ENCODE data around the gene TRAFD1. TPM values are rescaled to one million over a fixed set of nuclear protein-coding genes. Genes with fewer than 3 reads are reported as not detected.
A peak's percentile ranks its signal among the peaks of the same experiment; 100 is the strongest.

Gene TRAFD1
- total and polyA plus RNA-seq, 2 of the 13 experiments (the other 11 are each of a cell fraction or from before 2014, with no cell fraction given): 9.5 to 20.9 TPM

GRCh38 chr12:112126911-112127310 is 1.6 kb downstream of the TRAFD1 start:
- WGBS (ENCODE audit: low lambda C conversion rate): 97% methylated on average over 7 of the region's 7 CpGs
- POLR2A ChIA-PET: interaction anchor here (2.5 to 7.1 kb wide), 2 partner anchors 11 to 18 kb away, joined by 51 to 85 read pairs; partner anchors contain the start of gene NAA25

GRCh38 chr12:112130441-112130998 is 5.2 kb downstream of the TRAFD1 start:
- Histone ChIP-seq H3K36me3 (replicated peaks in 1 of 2; ENCODE audit: control insufficient read depth in 1 of 2, insufficient read depth in 2 of 2, low read length in 2 of 2) (peaks cover 2 to 7% of the 10 kb centered on the region in 2 experiments), H3K4me2 (ENCODE audit: low read depth, low read length) (no peak overlapping the region), H3K4me3 (replicated peaks in 1 of 3; ENCODE audit: insufficient read depth in 1 of 3, low read depth in 2 of 3, low read length in 3 of 3) (no peak overlapping the region), H2AFZ (ENCODE audit: low read length) (no peak overlapping the region), H3K79me2 (ENCODE audit: insufficient read depth, low read length) (peaks cover 10% of the 10 kb centered on the region), H3K27me3 (ENCODE audit: control insufficient read depth in 1 of 2, insufficient read depth in 2 of 2, low read length in 2 of 2) (no peaks in the 10 kb centered on the region), H4K20me1 (ENCODE audit: insufficient read depth, low read length) (no peaks in the 10 kb centered on the region), H3K9me3 (ENCODE audit: low read length) (no peaks in the 10 kb centered on the region), H3K4me1 (ENCODE audit: insufficient read depth, low read length) (peaks cover 38% of the 10 kb centered on the region), H3K27ac (ENCODE audit: extremely low read length, insufficient read depth, low read length) (no peak overlapping the region), H3K9ac (ENCODE audit: insufficient read depth, low read depth, low read length) (no peak overlapping the region; the same call in 1 of the 2 replicates)
- ChIA-PET POLR2A (no interaction called here), CTCF (ENCODE audit: low intra/inter-chr PET ratio, low total read pairs) (no interaction called here)
- in situ Hi-C loops (cut with HindIII; ENCODE audit: extremely low pct_ligation_motif_present, low pct_unique_long_range_greater_than_20kb): no loop called here
- no peak for DNase-seq (ENCODE audit: low spot score)
- intact Hi-C loops (cut with micrococcal nuclease; ENCODE audit: unreplicated experiment): no loop called here
- 53% methylated on average over 2 of the region's 2 CpGs for whole genome bisulfite sequencing (ENCODE audit: low lambda C conversion rate)
- no peak for ATAC-seq
- FAIRE-seq: no peak
- no TSS peak for BruUV-seq (replicated peaks)
- TF ChIP-seq FOXA1 (IDR thresholded peaks at IDR 0.05) (no peak), FOXA1 (CRISPR knock-in tag; IDR thresholded peaks at IDR 0.05) (peak; percentile 30; the same call in 1 of the 2 replicates), NPAS2 (CRISPR knock-in tag; IDR thresholded peaks at IDR 0.05; ENCODE audit: borderline replicate concordance) (no peak), ZNF652 (CRISPR knock-in tag; IDR thresholded peaks at IDR 0.05; ENCODE audit: borderline replicate concordance, low read depth) (peak; percentile 35; the same call in 1 of the 2 replicates), ZBTB7B (CRISPR knock-in tag; IDR thresholded peaks at IDR 0.05) (no peak), ZNF547 (CRISPR knock-in tag; IDR thresholded peaks at IDR 0.05) (no peak)

More at GRCh38 chr12:112126911-112127310, 1.6 kb downstream of the TRAFD1 start:
- Histone ChIP-seq H3K4me3 (replicated peaks in 1 of 3; ENCODE audit: insufficient read depth in 1 of 3, low read depth in 2 of 3, low read length in 3 of 3) (no peak overlapping the region), H3K9me3 (ENCODE audit: low read length) (no peaks in the 10 kb centered on the region), H3K27ac (ENCODE audit: extremely low read length, insufficient read depth, low read length) (no peak overlapping the region), H3K4me1 (ENCODE audit: insufficient read depth, low read length) (peaks cover 61% of the 10 kb centered on the region), H3K36me3 (replicated peaks in 1 of 2; ENCODE audit: control insufficient read depth in 1 of 2, insufficient read depth in 2 of 2, low read length in 2 of 2) (no peaks in the 10 kb centered on the region; a peak in 1 of 5 replicates), H3K9ac (ENCODE audit: insufficient read depth, low read depth, low read length) (no peak overlapping the region), H2AFZ (ENCODE audit: low read length) (no peak overlapping the region), H3K27me3 (ENCODE audit: control insufficient read depth in 1 of 2, insufficient read depth in 2 of 2, low read length in 2 of 2) (no peaks in the 10 kb centered on the region), H3K79me2 (ENCODE audit: insufficient read depth, low read length) (peaks cover 10% of the 10 kb centered on the region), H3K4me2 (ENCODE audit: low read depth, low read length) (peak overlapping the region; percentile 96), H4K20me1 (ENCODE audit: insufficient read depth, low read length) (no peaks in the 10 kb centered on the region)
- in situ Hi-C loops (cut with HindIII; ENCODE audit: extremely low pct_ligation_motif_present, low pct_unique_long_range_greater_than_20kb): no loop called here
- no TSS peak for BruUV-seq (replicated peaks)
- FAIRE-seq: no peak
- CTCF ChIA-PET (ENCODE audit: low intra/inter-chr PET ratio, low total read pairs): no interaction called here
- intact Hi-C loops (cut with micrococcal nuclease; ENCODE audit: unreplicated experiment): no loop called here
- TF ChIP-seq ZNF747 (CRISPR knock-in tag; IDR thresholded peaks at IDR 0.05; ENCODE audit: borderline replicate concordance) (no peak), TFE3 (CRISPR knock-in tag; IDR thresholded peaks at IDR 0.05) (no peak), ZNF652 (CRISPR knock-in tag; IDR thresholded peaks at IDR 0.05; ENCODE audit: borderline replicate concordance, low read depth) (no peak)
- ATAC-seq: no peak
- no peak for DNase-seq (ENCODE audit: low spot score)
